ENCODE measurements around the gene DLG5. TPM values are rescaled to one million over a fixed set of nuclear protein-coding genes. Genes with fewer than 3 reads are reported as not detected.

Gene DLG5
- total RNA-seq, 4 donors from 2014 or later, result 40.6 to 134 (median 61.5) TPM

GRCh38 chr10:77823811-77824542 lies 102.6 kb downstream of the DLG5 start:
- no peaks in the 10 kb centered on the region for H3K9me3 ChIP-seq
- H3K36me3 ChIP-seq, result peaks cover 0 to 67% (median 0%) of the 10 kb centered on the region in 3 donors
- DNase-seq, result no peak
- no peak overlapping the region for H3K4me3 ChIP-seq
- TF ChIP-seq, protein P1, sequence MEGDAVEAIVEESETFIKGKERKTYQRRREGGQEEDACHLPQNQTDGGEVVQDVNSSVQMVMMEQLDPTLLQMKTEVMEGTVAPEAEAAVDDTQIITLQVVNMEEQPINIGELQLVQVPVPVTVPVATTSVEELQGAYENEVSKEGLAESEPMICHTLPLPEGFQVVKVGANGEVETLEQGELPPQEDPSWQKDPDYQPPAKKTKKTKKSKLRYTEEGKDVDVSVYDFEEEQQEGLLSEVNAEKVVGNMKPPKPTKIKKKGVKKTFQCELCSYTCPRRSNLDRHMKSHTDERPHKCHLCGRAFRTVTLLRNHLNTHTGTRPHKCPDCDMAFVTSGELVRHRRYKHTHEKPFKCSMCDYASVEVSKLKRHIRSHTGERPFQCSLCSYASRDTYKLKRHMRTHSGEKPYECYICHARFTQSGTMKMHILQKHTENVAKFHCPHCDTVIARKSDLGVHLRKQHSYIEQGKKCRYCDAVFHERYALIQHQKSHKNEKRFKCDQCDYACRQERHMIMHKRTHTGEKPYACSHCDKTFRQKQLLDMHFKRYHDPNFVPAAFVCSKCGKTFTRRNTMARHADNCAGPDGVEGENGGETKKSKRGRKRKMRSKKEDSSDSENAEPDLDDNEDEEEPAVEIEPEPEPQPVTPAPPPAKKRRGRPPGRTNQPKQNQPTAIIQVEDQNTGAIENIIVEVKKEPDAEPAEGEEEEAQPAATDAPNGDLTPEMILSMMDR (IDR thresholded peaks at IDR 0.05), result no peak
- TF ChIP-seq POLR2A (IDR thresholded peaks at IDR 0.05), result no peak
- H3K4me1 ChIP-seq, result no peaks in the 10 kb centered on the region
- H3K27me3 ChIP-seq, result no peaks in the 10 kb centered on the region
- H3K27ac ChIP-seq, result no peak overlapping the region

GRCh38 chr10:77821551-77821950 lies 105.0 kb downstream of the DLG5 start:
- Histone ChIP-seq H3K27me3 (no peaks in the 10 kb centered on the region), H3K36me3 (peaks cover 0 to 78% (median 0%) of the 10 kb centered on the region in 3 donors), H3K4me1 (no peaks in the 10 kb centered on the region), H3K4me3 (no peak overlapping the region), H3K9me3 (no peaks in the 10 kb centered on the region), H3K27ac (no peak overlapping the region)
- no peak for TF ChIP-seq POLR2A (IDR thresholded peaks at IDR 0.05)
- TF ChIP-seq, protein P1 (IDR thresholded peaks at IDR 0.05), result no peak
- DNase-seq, result no peak

GRCh38 chr10:77821036-77821435 lies 105.5 kb downstream of the DLG5 start:
- no peaks in the 10 kb centered on the region for H3K9me3 ChIP-seq
- no peaks in the 10 kb centered on the region for H3K4me1 ChIP-seq
- no peak overlapping the region for H3K27ac ChIP-seq
- no peak for DNase-seq
- peaks cover 0 to 79% (median 0%) of the 10 kb centered on the region in 3 donors for H3K36me3 ChIP-seq
- no peak overlapping the region for H3K4me3 ChIP-seq
- H3K27me3 ChIP-seq, result no peaks in the 10 kb centered on the region
- no peak for TF ChIP-seq POLR2A (IDR thresholded peaks at IDR 0.05)
- TF ChIP-seq, protein P1 (IDR thresholded peaks at IDR 0.05), result no peak

GRCh38 chr10:77820349-77820748 lies 106.2 kb downstream of the DLG5 start:
- Histone ChIP-seq H3K9me3 (no peaks in the 10 kb centered on the region), H3K27ac (no peak overlapping the region), H3K4me3 (no peak overlapping the region), H3K27me3 (no peaks in the 10 kb centered on the region), H3K4me1 (no peaks in the 10 kb centered on the region), H3K36me3 (peaks cover 0 to 86% (median 0%) of the 10 kb centered on the region in 3 donors)
- TF ChIP-seq, protein P1 (IDR thresholded peaks at IDR 0.05), result no peak
- TF ChIP-seq POLR2A (IDR thresholded peaks at IDR 0.05), result no peak
- no peak for DNase-seq

DNA sequence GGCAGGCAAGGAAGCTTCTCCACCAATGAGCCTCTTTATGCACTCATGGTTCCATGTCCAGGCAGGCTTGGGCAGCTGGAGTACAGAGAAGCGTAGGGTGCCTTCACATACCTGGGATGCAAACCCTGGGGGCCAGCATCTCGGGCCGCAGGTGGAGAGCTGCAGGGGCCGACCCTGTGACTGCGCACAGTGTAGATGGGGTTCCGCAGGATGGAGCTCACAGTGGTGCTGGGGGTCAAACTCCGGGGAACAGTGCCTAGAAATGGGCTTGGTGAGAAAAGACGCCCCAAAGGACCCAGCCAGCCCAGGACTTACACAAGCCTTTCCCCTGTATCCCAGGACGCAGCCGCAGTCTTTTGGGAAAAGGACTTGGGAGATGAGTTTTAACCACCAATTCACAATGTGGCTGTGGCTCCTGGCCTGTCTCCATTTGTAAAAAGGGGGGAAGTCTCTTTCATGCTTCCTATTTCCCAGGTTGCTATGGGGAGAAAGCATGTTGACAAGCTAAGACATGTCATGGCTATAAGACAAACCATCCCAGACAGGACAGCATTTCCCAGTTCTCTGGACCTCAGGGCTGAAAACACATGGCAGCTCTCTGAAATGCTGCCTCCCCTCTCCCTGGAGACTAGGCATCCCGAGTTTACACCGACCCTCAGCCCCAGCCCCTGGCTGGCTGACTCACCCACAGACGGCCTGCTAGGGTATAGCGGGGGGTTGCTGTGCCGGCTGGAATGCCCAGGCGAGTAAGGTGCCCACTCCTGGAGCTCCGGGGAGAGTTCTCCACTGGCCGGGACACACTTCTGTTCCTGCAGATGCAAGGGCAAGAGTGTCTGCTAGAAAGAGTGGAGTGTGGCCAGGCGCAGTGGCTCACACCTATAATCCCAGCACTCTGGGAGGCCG lies 107.1 kb downstream of the DLG5 start:
- no peaks in the 10 kb centered on the region for H3K9me3 ChIP-seq
- H3K27ac ChIP-seq, result no peak overlapping the region
- peaks cover 0 to 95% (median 0%) of the 10 kb centered on the region in 3 donors for H3K36me3 ChIP-seq
- H3K4me1 ChIP-seq, result no peaks in the 10 kb centered on the region
- H3K27me3 ChIP-seq, result no peaks in the 10 kb centered on the region
- H3K4me3 ChIP-seq, result no peak overlapping the region
- TF ChIP-seq, protein P1 (IDR thresholded peaks at IDR 0.05), result no peak
- no peak for TF ChIP-seq POLR2A (IDR thresholded peaks at IDR 0.05)
- DNase-seq, result no peak

Data from Peyer's patch (tissue), 4 donors.